Measurements from ENCODE around the gene POU5F1. TPM values are rescaled to one million over a fixed set of nuclear protein-coding genes. Genes with fewer than 3 reads are reported as not detected.

POU5F1 gene
- total and polyA plus RNA-seq, 2 of the 4 experiments (the other 2 are of a cell fraction): not detected

- DNase-seq: peak; percentile 69
- BruUV-seq (replicated peaks): no TSS peak
- intact Hi-C loops (cut with micrococcal nuclease): no loop called here
Measured at GRCh38 chr6:31175971-31176370, 5.5 kb upstream of the POU5F1 start.

More at GRCh38 chr6:31175971-31176370, 5.5 kb upstream of the POU5F1 start:
- Histone ChIP-seq H4K8ac (ENCODE audit: low read depth in 2 of 2, low read length in 2 of 2) (peak overlapping the region in 1 of 2 experiments; percentile 72; a peak in 3 of 4 replicates), H3K4me3 (ENCODE audit: insufficient read depth, low read depth, low read length) (no peak overlapping the region), H3K27me3 (ENCODE audit: control insufficient read depth, insufficient read depth, low read length) (no peaks in the 10 kb centered on the region), H2AK5ac (ENCODE audit: low read depth, low read length) (no peak overlapping the region), H3K79me1 (ENCODE audit: low read depth in 1 of 2, low read length in 2 of 2) (no peaks in the 10 kb centered on the region), H3K4ac (ENCODE audit: low read depth, low read length) (peak overlapping the region; percentile 50), H3K56ac (ENCODE audit: extremely low read depth, insufficient read depth, low read length) (no peak overlapping the region), H2BK5ac (ENCODE audit: low read depth, low read length, poor library complexity, severe bottlenecking) (no peak overlapping the region), H3K4me2 (ENCODE audit: low read depth, low read length) (no peak overlapping the region), H4K20me1 (ENCODE audit: insufficient read depth, low read length) (no peaks in the 10 kb centered on the region), H3K27ac (ENCODE audit: insufficient read depth, low read length) (no peak overlapping the region), H3K9me1 (ENCODE audit: insufficient read depth, low read length) (peaks cover 11% of the 10 kb centered on the region; the same call in 1 of the 2 replicates), H3K4me1 (ENCODE audit: control insufficient read depth, insufficient read depth, low read length) (peaks cover 8% of the 10 kb centered on the region), H3K18ac (ENCODE audit: low read depth, low read length) (no peak overlapping the region), H4K5ac (ENCODE audit: low read depth, low read length) (no peak overlapping the region), H2BK15ac (ENCODE audit: low read depth, low read length) (0 out of 3 replicates have a peak overlapping the region, but pooled peaks have one; percentile 25), H2BK20ac (ENCODE audit: low read depth, low read length) (no peak overlapping the region), H3K36me3 (ENCODE audit: control insufficient read depth, insufficient read depth, low read length) (no peaks in the 10 kb centered on the region), H2BK120ac (ENCODE audit: low read depth, low read length) (peak overlapping the region; percentile 32; the same call in 1 of the 2 replicates), H2AFZ (replicated peaks; ENCODE audit: low read length, poor library complexity) (peak overlapping the region; percentile 81), H4K91ac (ENCODE audit: insufficient read depth, low read depth, low read length) (peak overlapping the region; percentile 23; the same call in 1 of the 2 replicates), H3K23ac (ENCODE audit: low read depth, low read length) (no peak overlapping the region; the same call in 1 of the 2 replicates), H3K14ac (replicated peaks; ENCODE audit: low read depth, low read length) (no peak overlapping the region; the same call in 1 of the 2 replicates), H2AK9ac (replicated peaks; ENCODE audit: low read depth, low read length, poor library complexity) (no peak overlapping the region), H3K9ac (ENCODE audit: low read depth, low read length) (no peak overlapping the region), H3K9me3 (ENCODE audit: control insufficient read depth, insufficient read depth, low read length) (no peaks in the 10 kb centered on the region)
- in situ Hi-C loops (cut with MboI; ENCODE audit: low sequenced_read_pairs): no loop called here
- dilution Hi-C loops (cut with HindIII; ENCODE audit: low sequenced_read_pairs, unreplicated experiment): no loop called here
- CTCF ChIA-PET: interaction anchor here (0.5 kb wide), 1 partner anchor 311 kb away, joined by 3 read pairs; no protein-coding TSS in a partner anchor
- peak; percentile 83 for ATAC-seq (ENCODE audit: low read depth)
- POLR2A ChIA-PET (ENCODE audit: unreplicated experiment): no interaction called here
- no CpG with 5 or more reads among the region's 3 CpGs for WGBS, 2 experiments (ENCODE audit: extremely low coverage in 2 of 2, insufficient read length in 1 of 2)
- TF ChIP-seq FOS (IDR thresholded peaks at IDR 0.05; ENCODE audit: low read depth, low read length) (no peak), ELK1 (IDR thresholded peaks at IDR 0.05; ENCODE audit: borderline replicate concordance, low read depth, low read length) (no peak), CEBPB (IDR thresholded peaks at IDR 0.05; ENCODE audit: low read depth, low read length) (no peak), NFE2L2 (IDR thresholded peaks at IDR 0.05; ENCODE audit: low read depth, low read length) (no peak), USF2 (IDR thresholded peaks at IDR 0.05; ENCODE audit: low read depth, low read length) (no peak), CHD1 (IDR thresholded peaks at IDR 0.05; ENCODE audit: low read depth, low read length) (no peak), MAFK (IDR thresholded peaks at IDR 0.05; ENCODE audit: low read depth, low read length) (no peak), MAZ (IDR thresholded peaks at IDR 0.05; ENCODE audit: borderline replicate concordance, low read depth, low read length) (no peak; the same call in 1 of the 2 replicates), CTCF (conservative IDR thresholded peaks at IDR 0.05; ENCODE audit: low read depth, low read length) (no peak), POLR2A (IDR thresholded peaks at IDR 0.05; ENCODE audit: low read depth, low read length) (no peak), RFX5 (IDR thresholded peaks at IDR 0.05; ENCODE audit: low read depth, low read length) (no peak), RAD21 (IDR thresholded peaks at IDR 0.05; ENCODE audit: low read length) (no peak), SMC3 (IDR thresholded peaks at IDR 0.05; ENCODE audit: low read depth, low read length) (no peak), MXI1 (IDR thresholded peaks at IDR 0.05; ENCODE audit: borderline replicate concordance, low read depth, low read length) (no peak), RCOR1 (IDR thresholded peaks at IDR 0.05; ENCODE audit: insufficient replicate concordance, low read length) (no peak), BHLHE40 (IDR thresholded peaks at IDR 0.05; ENCODE audit: low read depth, low read length) (no peak)
